DND-41 (cell line): ENCODE measurements around the gene NPM1.

Experiments used
- CTCF ChIP-seq: IDR thresholded peaks from 2 replicates; pipeline ENCODE4 v1.5.1; 2012; ENCODE audit warnings: borderline replicate concordance, low read length, moderate library complexity, mild to moderate bottlenecking; ENCODE audit not compliant: poor library complexity, severe bottlenecking; ENCODE audit errors: extremely low read depth
- EZH2 ChIP-seq: IDR thresholded peaks from 3 replicates; pipeline ENCODE4 v1.6.1; 2012; ENCODE audit warnings: borderline replicate concordance, low read depth, mild to moderate bottlenecking, moderate library complexity, low read length, inconsistent platforms; ENCODE audit not compliant: severe bottlenecking

- no peak for TF ChIP-seq CTCF
- no peak for TF ChIP-seq EZH2
These were observed 29.8 kb upstream of the NPM1 start for GRCh38 chr5:171357843-171358242.
